ENCODE data around the gene ULK2.

GRCh38 chr17:19755392-19755791, 112.3 kb downstream of the ULK2 start:
- TF ChIP-seq, protein P1, sequence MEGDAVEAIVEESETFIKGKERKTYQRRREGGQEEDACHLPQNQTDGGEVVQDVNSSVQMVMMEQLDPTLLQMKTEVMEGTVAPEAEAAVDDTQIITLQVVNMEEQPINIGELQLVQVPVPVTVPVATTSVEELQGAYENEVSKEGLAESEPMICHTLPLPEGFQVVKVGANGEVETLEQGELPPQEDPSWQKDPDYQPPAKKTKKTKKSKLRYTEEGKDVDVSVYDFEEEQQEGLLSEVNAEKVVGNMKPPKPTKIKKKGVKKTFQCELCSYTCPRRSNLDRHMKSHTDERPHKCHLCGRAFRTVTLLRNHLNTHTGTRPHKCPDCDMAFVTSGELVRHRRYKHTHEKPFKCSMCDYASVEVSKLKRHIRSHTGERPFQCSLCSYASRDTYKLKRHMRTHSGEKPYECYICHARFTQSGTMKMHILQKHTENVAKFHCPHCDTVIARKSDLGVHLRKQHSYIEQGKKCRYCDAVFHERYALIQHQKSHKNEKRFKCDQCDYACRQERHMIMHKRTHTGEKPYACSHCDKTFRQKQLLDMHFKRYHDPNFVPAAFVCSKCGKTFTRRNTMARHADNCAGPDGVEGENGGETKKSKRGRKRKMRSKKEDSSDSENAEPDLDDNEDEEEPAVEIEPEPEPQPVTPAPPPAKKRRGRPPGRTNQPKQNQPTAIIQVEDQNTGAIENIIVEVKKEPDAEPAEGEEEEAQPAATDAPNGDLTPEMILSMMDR (IDR thresholded peaks at IDR 0.05): no peak
- no peak for TF ChIP-seq POLR2A (IDR thresholded peaks at IDR 0.05)

Measured in uterus (tissue), 2 donors.